ENCODE measurements around the gene SLC25A30.

DNA sequence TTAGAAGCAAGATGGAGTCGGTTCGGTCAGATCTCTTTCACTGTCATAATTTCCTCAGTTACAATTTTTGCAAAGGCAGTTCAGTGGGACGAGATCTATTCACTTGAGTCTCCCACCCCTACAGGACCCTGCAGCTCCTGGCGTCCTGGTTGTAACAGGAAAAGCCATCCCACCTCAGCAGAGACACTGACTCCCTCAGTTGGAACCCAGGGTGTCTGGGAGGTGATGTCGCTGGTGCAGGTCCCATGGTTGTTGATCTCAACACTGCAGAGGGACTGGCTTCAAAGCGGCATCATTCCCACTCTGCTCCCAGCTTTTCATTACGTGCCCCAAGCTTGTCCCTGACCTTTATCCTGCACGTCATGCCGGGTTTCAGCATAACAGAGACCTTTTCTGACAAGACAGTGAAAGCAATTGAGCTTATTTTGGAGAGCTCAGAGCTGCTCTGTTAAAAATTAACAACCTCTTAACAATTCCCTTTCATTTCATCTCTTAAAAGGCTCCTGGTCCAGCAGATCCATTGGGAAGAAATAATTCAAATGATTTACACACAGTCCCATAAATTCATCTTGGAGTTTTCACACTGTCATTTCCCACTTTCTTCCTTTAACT is 29.0 kb upstream of the SLC25A30 start:
- TF ChIP-seq POLR2A (IDR thresholded peaks at IDR 0.05; ENCODE audit: extremely low read depth, insufficient read length), result no peak
- TF ChIP-seq, protein P1, sequence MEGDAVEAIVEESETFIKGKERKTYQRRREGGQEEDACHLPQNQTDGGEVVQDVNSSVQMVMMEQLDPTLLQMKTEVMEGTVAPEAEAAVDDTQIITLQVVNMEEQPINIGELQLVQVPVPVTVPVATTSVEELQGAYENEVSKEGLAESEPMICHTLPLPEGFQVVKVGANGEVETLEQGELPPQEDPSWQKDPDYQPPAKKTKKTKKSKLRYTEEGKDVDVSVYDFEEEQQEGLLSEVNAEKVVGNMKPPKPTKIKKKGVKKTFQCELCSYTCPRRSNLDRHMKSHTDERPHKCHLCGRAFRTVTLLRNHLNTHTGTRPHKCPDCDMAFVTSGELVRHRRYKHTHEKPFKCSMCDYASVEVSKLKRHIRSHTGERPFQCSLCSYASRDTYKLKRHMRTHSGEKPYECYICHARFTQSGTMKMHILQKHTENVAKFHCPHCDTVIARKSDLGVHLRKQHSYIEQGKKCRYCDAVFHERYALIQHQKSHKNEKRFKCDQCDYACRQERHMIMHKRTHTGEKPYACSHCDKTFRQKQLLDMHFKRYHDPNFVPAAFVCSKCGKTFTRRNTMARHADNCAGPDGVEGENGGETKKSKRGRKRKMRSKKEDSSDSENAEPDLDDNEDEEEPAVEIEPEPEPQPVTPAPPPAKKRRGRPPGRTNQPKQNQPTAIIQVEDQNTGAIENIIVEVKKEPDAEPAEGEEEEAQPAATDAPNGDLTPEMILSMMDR (IDR thresholded peaks at IDR 0.05; ENCODE audit: low read depth, low read length), result no peak
- TF ChIP-seq, protein P2, sequence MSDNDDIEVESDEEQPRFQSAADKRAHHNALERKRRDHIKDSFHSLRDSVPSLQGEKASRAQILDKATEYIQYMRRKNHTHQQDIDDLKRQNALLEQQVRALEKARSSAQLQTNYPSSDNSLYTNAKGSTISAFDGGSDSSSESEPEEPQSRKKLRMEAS (IDR thresholded peaks at IDR 0.05; ENCODE audit: low read depth, low read length), result no peak

Data from NB4 (cell line).